ENCODE data around the gene PELI2. TPM values are rescaled to one million over a fixed set of nuclear protein-coding genes. Genes with fewer than 3 reads are reported as not detected.

The PELI2 gene
- total RNA-seq, 3 donors from 2014 or later (not counting 1 experiment from before 2014, with no cell fraction given): 16.4 to 25.0 (median 24.9) TPM

DNA sequence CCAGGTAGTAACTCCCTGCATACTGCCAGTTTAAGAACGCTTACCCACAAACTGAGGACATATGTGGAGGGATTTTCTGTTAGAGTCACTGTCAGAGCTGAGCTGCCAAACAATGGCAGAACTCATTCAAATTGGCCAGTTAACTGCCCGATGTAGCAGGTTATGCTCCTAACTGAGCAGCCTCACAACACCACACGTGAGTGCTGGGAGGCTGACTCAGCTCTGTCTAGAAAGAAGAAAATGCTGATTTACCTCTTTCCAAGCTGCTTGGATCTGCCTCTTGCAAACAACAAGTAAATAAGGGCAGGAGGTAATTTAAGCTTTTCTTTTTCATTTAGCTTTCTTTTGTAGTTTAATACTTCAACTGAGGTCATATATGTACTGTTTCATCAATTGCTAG is 195.6 kb downstream of the PELI2 start:
- H3K4me1 ChIP-seq (ENCODE audit: control insufficient read depth, insufficient read depth, low read length): no peaks in the 10 kb centered on the region
- no peak overlapping the region for H3K4me3 ChIP-seq (ENCODE audit: low read length)
- no peaks in the 10 kb centered on the region for H3K36me3 ChIP-seq (ENCODE audit: control insufficient read depth, insufficient read depth, low read length)
- H3K27me3 ChIP-seq (ENCODE audit: control insufficient read depth, insufficient read depth, low read length): no peaks in the 10 kb centered on the region
- H3K27ac ChIP-seq (ENCODE audit: low read length): no peak overlapping the region
- 89% methylated on average over 3 of the region's 3 CpGs for WGBS (ENCODE audit: insufficient coverage)
- DNase-seq (no peak), ATAC-seq (no peak)
- Mint-ChIP-seq H3K27ac (no peak overlapping the region), H3K9me3 (no peaks in the 10 kb centered on the region), H3K36me3 (no peaks in the 10 kb centered on the region), H3K27me3 (ENCODE audit: low read depth in 2 of 2) (no peaks in the 10 kb centered on the region), H3K4me1 (no peaks in the 10 kb centered on the region), H3K4me3 (no peak overlapping the region)
- TF ChIP-seq, protein P1, sequence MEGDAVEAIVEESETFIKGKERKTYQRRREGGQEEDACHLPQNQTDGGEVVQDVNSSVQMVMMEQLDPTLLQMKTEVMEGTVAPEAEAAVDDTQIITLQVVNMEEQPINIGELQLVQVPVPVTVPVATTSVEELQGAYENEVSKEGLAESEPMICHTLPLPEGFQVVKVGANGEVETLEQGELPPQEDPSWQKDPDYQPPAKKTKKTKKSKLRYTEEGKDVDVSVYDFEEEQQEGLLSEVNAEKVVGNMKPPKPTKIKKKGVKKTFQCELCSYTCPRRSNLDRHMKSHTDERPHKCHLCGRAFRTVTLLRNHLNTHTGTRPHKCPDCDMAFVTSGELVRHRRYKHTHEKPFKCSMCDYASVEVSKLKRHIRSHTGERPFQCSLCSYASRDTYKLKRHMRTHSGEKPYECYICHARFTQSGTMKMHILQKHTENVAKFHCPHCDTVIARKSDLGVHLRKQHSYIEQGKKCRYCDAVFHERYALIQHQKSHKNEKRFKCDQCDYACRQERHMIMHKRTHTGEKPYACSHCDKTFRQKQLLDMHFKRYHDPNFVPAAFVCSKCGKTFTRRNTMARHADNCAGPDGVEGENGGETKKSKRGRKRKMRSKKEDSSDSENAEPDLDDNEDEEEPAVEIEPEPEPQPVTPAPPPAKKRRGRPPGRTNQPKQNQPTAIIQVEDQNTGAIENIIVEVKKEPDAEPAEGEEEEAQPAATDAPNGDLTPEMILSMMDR (IDR thresholded peaks at IDR 0.05): no peak
- intact Hi-C loops (cut with micrococcal nuclease): no loop called here
- H3K9me3 ChIP-seq (ENCODE audit: control insufficient read depth, insufficient read depth, low read length): no peaks in the 10 kb centered on the region

- Histone ChIP-seq H3K27me3 (ENCODE audit: control insufficient read depth, insufficient read depth, low read length) (no peaks in the 10 kb centered on the region), H3K4me3 (ENCODE audit: low read length) (no peak overlapping the region), H3K9me3 (ENCODE audit: control insufficient read depth, insufficient read depth, low read length) (no peaks in the 10 kb centered on the region), H3K27ac (ENCODE audit: low read length) (no peak overlapping the region), H3K4me1 (ENCODE audit: control insufficient read depth, insufficient read depth, low read length) (no peaks in the 10 kb centered on the region), H3K36me3 (ENCODE audit: control insufficient read depth, insufficient read depth, low read length) (no peaks in the 10 kb centered on the region)
- Mint-ChIP-seq H3K4me1 (no peaks in the 10 kb centered on the region), H3K4me3 (no peak overlapping the region), H3K36me3 (no peaks in the 10 kb centered on the region), H3K9me3 (no peaks in the 10 kb centered on the region), H3K27ac (no peak overlapping the region), H3K27me3 (ENCODE audit: low read depth in 2 of 2) (no peaks in the 10 kb centered on the region)
- ATAC-seq (no peak), DNase-seq (no peak)
- 93% methylated on average over 7 of the region's 9 CpGs for WGBS (ENCODE audit: insufficient coverage)
- intact Hi-C loops (cut with micrococcal nuclease): no loop called here
- TF ChIP-seq, protein P1 (IDR thresholded peaks at IDR 0.05): no peak
These were observed 200.3 kb downstream of the PELI2 start for GRCh38 chr14:56318393-56319115.

GRCh38 chr14:56321861-56322260 is 203.7 kb downstream of the PELI2 start:
- DNase-seq (no peak), ATAC-seq (no peak)
- Histone ChIP-seq H3K27ac (ENCODE audit: low read length) (no peak overlapping the region), H3K4me3 (ENCODE audit: low read length) (no peak overlapping the region), H3K4me1 (ENCODE audit: control insufficient read depth, insufficient read depth, low read length) (no peaks in the 10 kb centered on the region), H3K27me3 (ENCODE audit: control insufficient read depth, insufficient read depth, low read length) (no peaks in the 10 kb centered on the region), H3K36me3 (ENCODE audit: control insufficient read depth, insufficient read depth, low read length) (no peaks in the 10 kb centered on the region), H3K9me3 (ENCODE audit: control insufficient read depth, insufficient read depth, low read length) (no peaks in the 10 kb centered on the region)
- Mint-ChIP-seq H3K36me3 (no peaks in the 10 kb centered on the region), H3K4me3 (no peak overlapping the region), H3K27me3 (ENCODE audit: low read depth in 2 of 2) (no peaks in the 10 kb centered on the region), H3K9me3 (no peaks in the 10 kb centered on the region), H3K4me1 (no peaks in the 10 kb centered on the region), H3K27ac (no peak overlapping the region)
- TF ChIP-seq, protein P1 (IDR thresholded peaks at IDR 0.05): no peak
- intact Hi-C loops (cut with micrococcal nuclease): no loop called here

DNA sequence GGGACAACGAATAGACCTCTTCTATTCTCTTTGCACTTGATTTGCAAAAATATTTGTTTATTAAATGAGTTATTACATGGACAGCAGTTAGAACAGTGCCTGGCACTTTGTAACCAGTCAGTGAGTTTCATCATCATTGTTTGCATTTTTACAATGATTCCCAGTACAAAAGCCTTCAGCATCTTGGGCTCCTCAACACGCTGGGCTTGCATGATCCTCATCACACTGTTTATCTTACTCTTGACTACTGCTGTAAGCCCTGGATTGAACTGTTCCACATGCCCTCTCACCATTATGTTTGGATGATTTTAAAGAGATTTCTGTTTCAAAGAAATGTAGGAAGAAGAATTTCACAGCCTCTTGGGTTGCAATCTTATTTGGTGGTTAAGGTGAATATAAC is 204.3 kb downstream of the PELI2 start:
- DNase-seq (no peak), ATAC-seq (no peak)
- Mint-ChIP-seq H3K27me3 (ENCODE audit: low read depth in 2 of 2) (no peaks in the 10 kb centered on the region), H3K9me3 (no peaks in the 10 kb centered on the region), H3K27ac (no peak overlapping the region), H3K4me1 (no peaks in the 10 kb centered on the region), H3K36me3 (no peaks in the 10 kb centered on the region), H3K4me3 (no peak overlapping the region)
- intact Hi-C loops (cut with micrococcal nuclease): no loop called here
- WGBS (ENCODE audit: insufficient coverage): 80% methylated on average over 2 of the region's 2 CpGs
- Histone ChIP-seq H3K27me3 (ENCODE audit: control insufficient read depth, insufficient read depth, low read length) (no peaks in the 10 kb centered on the region), H3K9me3 (ENCODE audit: control insufficient read depth, insufficient read depth, low read length) (no peaks in the 10 kb centered on the region), H3K36me3 (ENCODE audit: control insufficient read depth, insufficient read depth, low read length) (no peaks in the 10 kb centered on the region), H3K4me3 (ENCODE audit: low read length) (no peak overlapping the region), H3K27ac (ENCODE audit: low read length) (no peak overlapping the region), H3K4me1 (ENCODE audit: control insufficient read depth, insufficient read depth, low read length) (no peaks in the 10 kb centered on the region)
- TF ChIP-seq, protein P1 (IDR thresholded peaks at IDR 0.05): no peak
